ENCODE measurements around the gene LRTM2.

- no peak for TF ChIP-seq EZH2 (IDR thresholded peaks at IDR 0.05)
- TF ChIP-seq CTCF (IDR thresholded peaks at IDR 0.05) = peak; percentile 22
- TF ChIP-seq EZH2phosphoT487 (IDR thresholded peaks at IDR 0.05) = no peak
These were observed 12.6 kb downstream of the LRTM2 start for GRCh38 chr12:1832801-1833595.
